Spleen (tissue), 11 donors: ENCODE results near the gene PDIA2. TPM values are rescaled to one million over a fixed set of nuclear protein-coding genes. Genes with fewer than 3 reads are reported as not detected.
"Not testable (repeated sequence)": the region's sequence is repeated elsewhere in the genome, so short reads cannot be mapped to it uniquely, and the experiment has no call there.

ENCODE experiments used
- DNase-seq: peaks from one replicate; pipeline ENCODE4 v3.0.0-alpha.2; 2020
- H3K27ac ChIP-seq, 8 donors: fragments of 200-600 bp; sonication (generic) in 7 of 8; 1 replicate in 4 of 8; 2 replicates in 4 of 8; pipeline versions ENCODE4 v1.5.0 to v1.8.0; 2016 to 2021; ENCODE audit warnings: inconsistent platforms in 4 of 8, mild to moderate bottlenecking in 4 of 8, moderate library complexity in 1 of 8
- H3K27me3 ChIP-seq, 7 donors: fragments of 200-600 bp; sonication (generic) in 6 of 7; replicated peaks in 1 of 7; 1 replicate in 4 of 7; 2 replicates in 3 of 7; pipeline versions ENCODE4 v1.5.0 to v1.8.0; 2016 to 2021; ENCODE audit warnings: inconsistent platforms in 3 of 7, mild to moderate bottlenecking in 1 of 7
- H3K36me3 ChIP-seq, 6 donors: fragments of 200-600 bp; sonication (generic) in 5 of 6; 1 replicate in 4 of 6; 2 replicates in 2 of 6; pipeline versions ENCODE4 v1.5.0 to v1.8.0; 2016 to 2021; ENCODE audit warnings: inconsistent platforms in 2 of 6
- H3K4me1 ChIP-seq, 6 donors: fragments of 200-600 bp; sonication (generic) in 5 of 6; 1 replicate in 3 of 6; 2 replicates in 3 of 6; pipeline versions ENCODE4 v1.5.0 to v1.8.0; 2016 to 2021; ENCODE audit warnings: inconsistent platforms in 3 of 6
- H3K4me3 ChIP-seq, 8 donors: fragments of 200-600 bp; sonication (generic) in 7 of 8; 1 replicate in 4 of 8; 2 replicates in 4 of 8; pipeline versions ENCODE4 v1.5.0 to v1.8.0; 2016 to 2021; ENCODE audit warnings: inconsistent platforms in 4 of 8, mild to moderate bottlenecking in 4 of 8, moderate library complexity in 2 of 8
- H3K9me3 ChIP-seq, 8 donors: fragments of 200-600 bp; sonication (generic) in 7 of 8; 1 replicate in 4 of 8; 2 replicates in 4 of 8; pipeline versions ENCODE4 v1.5.0 to v1.8.0; 2016 to 2021; ENCODE audit warnings: inconsistent platforms in 4 of 8
- POLR2A ChIP-seq, 3 donors: fragments of 450-650 bp; IDR thresholded peaks; one replicate each; pipeline ENCODE4 v1.5.1; 2017; ENCODE audit warnings: antibody characterized with exemption in 3 of 3, mild to moderate bottlenecking in 1 of 3
- POLR2AphosphoS5 ChIP-seq, 3 donors: sonication (generic); formaldehyde crosslinking; IDR thresholded peaks; one replicate each; pipeline ENCODE4 v1.5.1; 2017; ENCODE audit warnings: antibody characterized with exemption in 3 of 3
- WGBS, 5 donors: extraction: QIAGEN DNeasy Blood & Tissue Kit in 3 of 5; methylation state at CpG; one replicate each; pipeline versions ENCODE4 v1.1.5 to v1.1.7; 2013 to 2018; 5-methylcytosine and 5-hydroxymethylcytosine counted together
- intact Hi-C: fragments of 100-400 bp; cut with DNase I; formaldehyde crosslinking; loops from one replicate; pipeline ENCODE4 v1.15.0; 2023; ENCODE audit warnings: low total_unique reads
- polyA plus RNA-seq, 3 donors: library from polyadenylated mRNA; stranded (reverse); fragments of 200-250 nt; gene quantifications; one replicate each; pipeline ENCODE4 v1.2.1, GENCODE V29; 2013
- total RNA-seq, 7 donors: library from RNA; depleted of rRNA in 3 of 7; stranded (reverse); fragments of >200 nt in 3 of 7; fragmentation: NEBNext Ultra II Directional in 4 of 7; extraction: Animal tissue kit (Norgen Biotek cat#: 25700) in 4 of 7; gene quantifications; one replicate each; pipeline versions ENCODE4 v1.1.0 to v1.2.1, GENCODE V29; 2016 to 2021
- TF ChIP-seq, protein P1 (sequence below), 11 experiments: fragments of 200-600 bp in 7 of 11; fragments of 450-650 bp in 4 of 11; sonication (generic) in 4 of 11; IDR thresholded peaks in 8 of 11; conservative IDR thresholded peaks in 3 of 11; 1 replicate in 7 of 11; 2 replicates in 4 of 11; pipeline versions ENCODE4 v1.4.0 to v1.8.0; 2016 to 2021; ENCODE audit warnings: antibody characterized with exemption in 11 of 11, inconsistent platforms in 4 of 11, mild to moderate bottlenecking in 1 of 11
- donor health status: healthy with polysubstance abuse.
- donor health status: DM: no; HTN: no; CAD: no; lungs with moderate emphysema.
- donor health status: DM: no; HTN: no; CAD: no.
- donor health status: Bipolar disorder and iron deficiency.
- donor health status: healthy.
- donor health status: DM: no; HTN: no; CAD: no.
- donor health status: DM: yes; HTN: yes; CAD: no.

PDIA2 gene
- total and polyA plus RNA-seq, 10 donors: 0.28 to 2.4 (median 0.89) TPM; not detected in 4

DNA sequence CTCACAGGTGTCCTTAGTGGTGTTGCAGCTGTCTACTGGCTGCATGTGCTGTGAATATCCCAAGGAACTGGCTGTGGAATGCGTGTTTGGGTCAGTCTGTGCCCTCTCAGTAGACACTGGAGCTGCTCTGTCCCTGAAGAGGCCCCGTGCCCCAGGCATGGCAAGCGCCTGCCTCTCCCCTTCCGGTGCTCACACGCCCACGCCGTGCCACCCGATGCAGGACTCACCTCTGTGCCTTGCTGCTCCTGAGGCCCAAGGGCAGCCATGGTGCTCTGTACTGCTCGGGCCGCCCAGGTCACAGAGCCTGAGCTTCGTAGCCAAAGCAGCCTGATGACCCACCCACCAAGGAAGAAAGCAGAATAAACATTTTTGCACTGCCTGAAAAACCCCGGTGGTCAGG, 17.3 kb upstream of the PDIA2 start:
- no peak overlapping the region for H3K27ac ChIP-seq

DNA sequence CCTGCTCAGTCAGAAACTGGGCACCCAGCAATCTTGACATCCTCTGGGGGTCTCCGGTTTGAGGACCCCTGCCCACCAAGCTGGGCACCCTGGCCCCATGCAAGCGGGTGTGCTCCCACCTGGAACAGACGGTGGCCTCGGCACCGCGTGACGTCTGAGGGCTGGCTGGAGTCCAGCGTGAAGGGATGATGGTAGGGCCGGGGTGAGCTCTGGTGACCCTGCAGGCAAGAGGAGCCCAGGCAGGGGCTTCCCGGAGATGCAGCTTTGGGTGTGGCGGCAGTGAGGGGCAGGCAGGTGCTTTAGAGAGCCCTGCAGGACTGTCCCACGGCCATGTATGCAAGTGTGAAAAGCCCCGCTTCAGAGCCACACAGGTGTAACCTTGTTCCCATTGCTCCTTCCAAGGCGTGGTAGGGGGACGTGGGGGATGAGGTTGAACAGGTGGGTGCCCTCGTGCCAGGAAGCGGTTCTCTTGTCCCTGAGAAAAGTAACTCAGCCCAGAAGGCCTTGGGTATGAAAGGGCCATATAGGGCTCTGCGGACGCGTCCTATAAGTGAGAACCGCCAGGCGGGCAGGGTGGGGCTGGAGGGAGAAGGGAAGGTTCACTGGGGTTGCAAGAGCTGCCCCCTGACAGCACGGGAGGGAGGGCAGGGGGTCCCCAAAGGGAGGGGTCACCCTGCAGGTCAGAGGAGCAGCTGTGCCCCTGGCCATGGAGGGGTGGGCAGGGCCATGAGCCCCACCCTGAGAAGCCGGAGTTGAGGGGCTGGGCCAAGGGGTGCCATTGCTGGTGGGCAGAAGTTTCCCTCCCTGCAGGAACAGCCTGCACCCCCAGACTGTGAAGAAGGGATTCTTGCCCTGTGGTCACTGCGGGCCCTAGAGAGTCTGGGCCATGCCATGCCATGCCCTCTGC, 16.5 kb upstream of the PDIA2 start:
- WGBS, 5 donors: 73 to 80% (median 77%) methylated on average over 14 to 25 of the region's 25 CpGs
- H3K27ac ChIP-seq: no peak overlapping the region
- DNase-seq: peak; percentile 56
- peaks cover 0 to 43% (median 35%) of the 10 kb centered on the region in 6 donors for H3K36me3 ChIP-seq
- peak in 1 of 3 donors; percentile 34 for TF ChIP-seq POLR2AphosphoS5 (IDR thresholded peaks at IDR 0.05)
- TF ChIP-seq, protein P1, sequence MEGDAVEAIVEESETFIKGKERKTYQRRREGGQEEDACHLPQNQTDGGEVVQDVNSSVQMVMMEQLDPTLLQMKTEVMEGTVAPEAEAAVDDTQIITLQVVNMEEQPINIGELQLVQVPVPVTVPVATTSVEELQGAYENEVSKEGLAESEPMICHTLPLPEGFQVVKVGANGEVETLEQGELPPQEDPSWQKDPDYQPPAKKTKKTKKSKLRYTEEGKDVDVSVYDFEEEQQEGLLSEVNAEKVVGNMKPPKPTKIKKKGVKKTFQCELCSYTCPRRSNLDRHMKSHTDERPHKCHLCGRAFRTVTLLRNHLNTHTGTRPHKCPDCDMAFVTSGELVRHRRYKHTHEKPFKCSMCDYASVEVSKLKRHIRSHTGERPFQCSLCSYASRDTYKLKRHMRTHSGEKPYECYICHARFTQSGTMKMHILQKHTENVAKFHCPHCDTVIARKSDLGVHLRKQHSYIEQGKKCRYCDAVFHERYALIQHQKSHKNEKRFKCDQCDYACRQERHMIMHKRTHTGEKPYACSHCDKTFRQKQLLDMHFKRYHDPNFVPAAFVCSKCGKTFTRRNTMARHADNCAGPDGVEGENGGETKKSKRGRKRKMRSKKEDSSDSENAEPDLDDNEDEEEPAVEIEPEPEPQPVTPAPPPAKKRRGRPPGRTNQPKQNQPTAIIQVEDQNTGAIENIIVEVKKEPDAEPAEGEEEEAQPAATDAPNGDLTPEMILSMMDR (IDR thresholded peaks at IDR 0.05 in 8 of 11, conservative IDR thresholded peaks at IDR 0.05 in 3 of 11): no peak
- no peaks in the 10 kb centered on the region for H3K9me3 ChIP-seq
- no peak overlapping the region for H3K4me3 ChIP-seq
- H3K4me1 ChIP-seq: peaks cover 0 to 7% (median 0%) of the 10 kb centered on the region in 6 donors
- peaks cover 0 to 13% (median 0%) of the 10 kb centered on the region in 7 donors for H3K27me3 ChIP-seq
- intact Hi-C loops: no loop called here

More for the DNA sequence above, 17.3 kb upstream of the PDIA2 start:
- Histone ChIP-seq H3K9me3 (no peaks in the 10 kb centered on the region), H3K36me3 (peaks cover 0 to 51% (median 43%) of the 10 kb centered on the region in 6 donors), H3K4me3 (no peak overlapping the region), H3K4me1 (peaks cover 0 to 7% (median 0%) of the 10 kb centered on the region in 6 donors), H3K27me3 (peaks cover 0 to 6% (median 0%) of the 10 kb centered on the region in 7 donors)
- intact Hi-C loops: no loop called here
- no peak for DNase-seq
- 74 to 86% (median 78%) methylated on average over 4 to 12 of the region's 12 CpGs for WGBS, 5 donors
- no peak for TF ChIP-seq POLR2AphosphoS5 (IDR thresholded peaks at IDR 0.05)
- TF ChIP-seq, protein P1 (IDR thresholded peaks at IDR 0.05 in 8 of 11, conservative IDR thresholded peaks at IDR 0.05 in 3 of 11): no peak
- TF ChIP-seq POLR2A (IDR thresholded peaks at IDR 0.05): no peak

DNA sequence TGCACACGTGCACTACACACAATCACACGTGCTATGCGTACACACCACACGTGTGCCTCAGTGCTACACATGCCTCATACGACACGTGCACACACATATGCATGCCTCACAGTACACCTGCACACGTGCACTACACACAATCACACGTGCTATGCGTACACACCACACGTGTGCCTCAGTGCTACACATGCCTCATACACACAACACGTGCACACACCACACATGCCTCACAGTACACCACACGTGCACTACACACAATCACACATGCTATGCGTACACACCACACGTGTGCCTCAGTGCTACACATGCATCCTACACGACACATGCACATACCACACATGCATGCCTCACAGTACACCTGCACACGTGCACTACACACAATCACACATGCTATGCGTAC, 15.4 kb upstream of the PDIA2 start:
- H3K9me3 ChIP-seq, intact Hi-C loops, H3K27ac ChIP-seq, H3K4me3 ChIP-seq, DNase-seq, H3K4me1 ChIP-seq: not testable (repeated sequence)
- peaks cover 0 to 22% (median 0%) of the 10 kb centered on the region in 7 donors for H3K27me3 ChIP-seq
- WGBS, 5 donors: 87 to 92% (median 90%) methylated on average over 17 of the region's 17 CpGs
- H3K36me3 ChIP-seq: peaks cover 0 to 32% (median 25%) of the 10 kb centered on the region in 6 donors

DNA sequence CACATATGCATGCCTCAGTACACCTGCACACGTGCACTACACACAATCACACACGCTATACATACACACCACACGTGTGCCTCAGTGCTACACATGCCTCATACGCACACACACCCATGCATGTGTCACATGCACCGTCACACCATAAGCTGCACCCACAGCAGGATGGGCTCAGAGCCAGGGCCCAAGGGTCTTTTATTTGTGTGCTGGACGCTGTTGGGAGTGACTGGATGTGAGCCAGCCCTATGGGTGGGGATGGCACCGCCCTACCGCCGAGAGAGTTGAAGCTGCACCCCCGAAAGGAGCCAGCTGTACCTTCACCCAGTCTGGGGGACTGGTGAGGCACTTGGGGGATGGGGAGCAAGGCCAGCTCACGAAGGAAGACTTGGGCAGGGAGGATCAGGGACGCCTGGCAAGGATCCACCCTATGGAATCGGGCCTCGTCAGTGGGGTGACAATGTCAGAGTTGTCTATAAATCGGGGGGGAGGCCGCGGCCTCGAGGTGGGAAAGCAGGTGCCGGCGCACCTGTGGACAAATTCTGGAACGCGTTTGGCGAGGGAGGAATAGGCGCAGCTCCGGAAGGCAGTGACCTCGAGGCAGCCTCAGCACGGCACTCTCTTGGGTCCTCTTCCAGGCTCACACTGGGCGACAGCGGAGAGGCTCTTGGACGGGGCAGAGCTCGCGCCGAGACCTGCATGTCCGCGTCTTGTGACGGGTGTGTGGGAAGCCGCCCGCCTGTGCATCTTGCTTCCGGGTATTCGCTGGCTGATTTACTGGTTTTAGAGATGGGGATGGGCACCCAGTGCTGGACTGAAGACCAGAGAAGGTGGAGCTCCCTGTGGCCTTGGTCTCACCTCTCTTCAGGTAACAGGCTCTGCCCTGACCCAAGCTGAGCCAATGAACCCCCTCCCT, 14.6 kb upstream of the PDIA2 start:
- Histone ChIP-seq H3K27me3 (peaks cover 0 to 31% (median 3%) of the 10 kb centered on the region in 7 donors), H3K9me3 (no peaks in the 10 kb centered on the region), H3K4me3 (no peak overlapping the region), H3K27ac (no peak overlapping the region), H3K4me1 (peaks cover 0 to 7% (median 0%) of the 10 kb centered on the region in 6 donors), H3K36me3 (peaks cover 0 to 24% (median 17%) of the 10 kb centered on the region in 6 donors)
- WGBS, 5 donors: 78 to 83% (median 80%) methylated on average over 35 to 40 of the region's 40 CpGs
- intact Hi-C loops: no loop called here
- TF ChIP-seq, protein P1 (IDR thresholded peaks at IDR 0.05 in 8 of 11, conservative IDR thresholded peaks at IDR 0.05 in 3 of 11): no peak
- no peak for TF ChIP-seq POLR2A (IDR thresholded peaks at IDR 0.05)
- TF ChIP-seq POLR2AphosphoS5 (IDR thresholded peaks at IDR 0.05): peak in 1 of 3 donors; percentile 9
- no peak for DNase-seq
